GM18517 (cell line): ENCODE data around the gene AWAT2.
A peak's percentile ranks its signal among the peaks of the same experiment; 100 is the strongest.

Experiments used
- ATAC-seq: cut with Tn5 transposase; IDR thresholded peaks from one replicate; pipeline ENCODE4 v1.9.1; 2021; ENCODE audit warnings: mild to moderate bottlenecking, moderate library complexity; ENCODE audit not compliant: unreplicated experiment

AWAT2 gene

GRCh38 chrX:70042399-70043371 is 7.1 kb downstream of the AWAT2 start:
- no peak for ATAC-seq

DNA sequence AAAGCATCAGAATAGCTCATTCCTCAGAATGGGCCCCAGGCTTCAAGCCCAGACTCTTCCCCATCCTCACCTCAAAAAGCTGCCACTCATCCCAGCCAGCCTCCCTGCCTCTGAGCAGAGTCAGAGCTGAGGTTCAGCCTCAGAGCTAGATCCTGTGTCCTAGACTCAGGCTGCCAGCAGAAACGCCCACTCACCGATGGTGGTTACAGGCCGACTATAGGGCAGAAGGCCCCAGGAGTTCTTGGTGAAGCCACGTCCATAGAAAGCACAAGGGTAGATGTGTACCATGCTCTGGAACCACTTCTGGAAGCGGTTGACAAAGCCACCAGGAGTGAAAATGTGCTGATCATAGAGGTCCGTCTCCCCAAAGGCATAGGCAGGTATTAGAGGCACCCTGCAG is 7.7 kb downstream of the AWAT2 start:
- no peak for ATAC-seq

- no peak for ATAC-seq
These were observed 10.0 kb downstream of the AWAT2 start for GRCh38 chrX:70039758-70040157.

DNA sequence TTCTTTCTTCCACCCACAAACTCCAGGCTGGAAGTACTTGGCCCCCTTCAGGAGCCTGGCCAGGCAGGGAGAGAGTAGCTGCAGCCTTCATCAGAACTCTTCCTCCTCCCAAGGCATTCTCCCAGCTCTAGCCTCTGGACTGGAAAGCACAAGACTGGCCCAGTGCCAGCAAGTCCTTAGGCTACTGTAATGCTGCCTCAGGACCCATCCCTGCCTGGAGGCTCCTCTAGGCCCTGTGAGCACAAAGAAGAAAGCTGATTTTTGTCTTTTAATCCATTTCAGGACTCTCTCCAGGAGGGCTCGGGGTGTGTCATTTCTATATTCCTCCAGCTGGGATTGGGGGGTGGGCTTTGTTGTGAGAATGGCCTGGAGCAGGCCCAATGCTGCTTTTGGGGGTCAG is 10.8 kb downstream of the AWAT2 start:
- no peak for ATAC-seq

DNA sequence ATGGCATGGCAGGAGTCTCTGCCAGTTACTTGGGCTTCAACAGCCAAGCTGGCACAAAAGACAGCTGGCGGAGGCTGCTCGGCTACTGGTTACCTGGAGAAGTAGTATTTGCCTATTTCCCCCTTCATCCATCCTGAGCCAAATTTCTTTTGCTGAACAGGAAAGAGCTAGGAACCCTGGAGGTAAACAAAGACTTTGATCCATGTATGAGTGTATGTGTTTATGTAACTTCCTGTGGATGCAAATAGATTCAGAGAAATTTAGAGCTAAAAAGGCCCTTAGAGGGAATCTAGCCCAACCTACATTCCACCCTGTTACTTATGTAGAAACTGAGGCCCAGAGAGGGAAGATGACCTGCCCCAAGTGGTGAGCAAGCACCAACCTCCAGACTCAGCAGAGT is 11.2 kb downstream of the AWAT2 start:
- no peak for ATAC-seq

DNA sequence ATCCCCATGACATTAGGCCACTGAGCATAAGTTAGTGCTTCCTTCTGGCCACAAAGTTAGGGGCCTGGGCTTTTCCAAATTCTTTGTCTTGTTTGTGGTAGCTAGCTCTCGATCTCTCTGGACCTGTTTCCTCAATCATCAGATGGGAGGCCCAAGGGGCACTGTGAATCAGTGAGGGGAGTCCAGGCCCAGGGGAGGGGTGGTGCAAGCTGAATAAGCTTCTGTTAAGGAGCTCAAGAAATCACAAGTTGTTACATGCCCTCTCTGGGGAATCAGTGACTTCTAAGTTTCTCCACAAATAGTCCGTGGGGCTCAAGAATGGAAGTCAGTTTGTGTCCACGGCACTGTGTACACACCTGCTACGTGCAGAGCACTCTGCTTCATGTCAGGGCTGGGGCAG is 15.1 kb downstream of the AWAT2 start:
- ATAC-seq, result no peak

GRCh38 chrX:70033348-70034051 is 16.2 kb downstream of the AWAT2 start:
- no peak for ATAC-seq

- no peak for ATAC-seq
These were observed 16.9 kb downstream of the AWAT2 start for GRCh38 chrX:70032792-70033191.

- ATAC-seq, result peak; percentile 86
These were observed 19.4 kb downstream of the AWAT2 start for GRCh38 chrX:70030301-70030767.

- no peak for ATAC-seq
These were observed 19.9 kb downstream of the AWAT2 start for GRCh38 chrX:70029863-70030262.

DNA sequence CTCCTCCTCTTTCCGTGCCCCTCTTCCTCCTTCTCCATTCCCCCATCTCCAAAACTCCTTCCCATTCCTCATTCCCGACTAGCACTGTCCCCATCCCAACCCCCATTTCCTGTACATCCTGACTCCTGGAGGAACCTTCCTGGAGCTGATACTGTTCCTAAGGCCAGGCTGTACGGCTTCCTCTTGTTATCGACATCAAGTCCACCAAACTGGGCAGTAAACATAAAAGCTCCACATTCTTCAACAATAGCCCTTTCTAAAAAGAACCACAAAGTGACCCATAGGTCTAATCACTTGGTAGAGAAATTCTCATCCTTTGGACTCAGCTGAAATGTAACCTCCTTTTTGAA is 22.9 kb downstream of the AWAT2 start:
- ATAC-seq, result no peak

DNA sequence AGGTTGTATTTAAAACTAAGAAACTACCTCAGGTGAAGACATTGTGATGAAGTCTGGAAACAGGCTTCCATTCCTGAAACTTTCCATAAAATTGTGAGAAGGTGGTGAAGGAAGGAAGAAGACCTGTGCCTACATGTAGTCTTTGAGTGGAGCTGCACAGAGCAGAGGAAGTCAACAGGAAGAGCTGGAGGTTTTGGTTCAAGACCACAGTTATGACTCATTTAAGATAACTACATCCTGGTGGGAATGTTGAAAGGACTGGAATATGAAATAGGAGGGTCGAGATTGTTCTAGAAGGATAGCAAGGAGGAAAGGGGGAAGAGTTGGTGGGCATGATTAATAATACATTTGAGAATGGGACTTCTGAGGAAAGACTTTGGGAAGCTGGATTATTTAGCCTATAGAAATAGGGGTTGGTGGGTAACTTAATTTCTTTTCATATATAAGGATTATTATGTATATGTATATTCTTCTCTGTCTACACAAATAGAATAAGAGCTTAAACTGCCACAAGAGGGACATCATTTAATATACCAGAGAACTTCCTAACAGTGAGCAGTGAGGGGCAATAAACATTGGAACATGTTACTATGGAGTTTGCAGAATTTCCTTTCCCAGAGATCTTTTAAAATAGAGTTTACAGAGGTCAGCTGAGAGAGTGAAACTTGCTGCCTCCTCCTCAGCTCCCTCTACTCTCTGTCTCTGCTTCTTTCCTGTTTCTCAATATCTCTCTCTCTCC is 23.5 kb downstream of the AWAT2 start:
- ATAC-seq, result no peak

- ATAC-seq, result no peak
These were observed 24.3 kb downstream of the AWAT2 start for GRCh38 chrX:70025464-70025863.

- no peak for ATAC-seq
These were observed 27.1 kb downstream of the AWAT2 start for GRCh38 chrX:70022616-70023015.

DNA sequence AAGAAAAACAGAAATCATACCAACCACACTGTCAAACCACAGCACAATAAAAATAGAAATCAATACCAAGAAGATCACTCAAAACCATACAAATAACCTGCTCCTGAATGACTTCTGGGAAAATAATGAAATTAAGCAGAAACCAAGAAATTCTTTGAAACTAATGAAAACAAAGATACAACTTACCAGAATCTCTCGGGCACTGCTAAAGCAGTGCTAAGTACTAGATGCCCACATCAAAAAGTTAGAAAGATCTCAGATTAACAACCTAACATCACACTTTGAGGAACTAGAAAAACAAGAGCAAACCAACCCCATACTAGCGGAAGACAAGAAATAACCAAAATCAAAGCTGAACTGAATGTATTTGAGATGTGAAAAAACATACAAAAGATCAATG is 33.2 kb downstream of the AWAT2 start:
- no peak for ATAC-seq

DNA sequence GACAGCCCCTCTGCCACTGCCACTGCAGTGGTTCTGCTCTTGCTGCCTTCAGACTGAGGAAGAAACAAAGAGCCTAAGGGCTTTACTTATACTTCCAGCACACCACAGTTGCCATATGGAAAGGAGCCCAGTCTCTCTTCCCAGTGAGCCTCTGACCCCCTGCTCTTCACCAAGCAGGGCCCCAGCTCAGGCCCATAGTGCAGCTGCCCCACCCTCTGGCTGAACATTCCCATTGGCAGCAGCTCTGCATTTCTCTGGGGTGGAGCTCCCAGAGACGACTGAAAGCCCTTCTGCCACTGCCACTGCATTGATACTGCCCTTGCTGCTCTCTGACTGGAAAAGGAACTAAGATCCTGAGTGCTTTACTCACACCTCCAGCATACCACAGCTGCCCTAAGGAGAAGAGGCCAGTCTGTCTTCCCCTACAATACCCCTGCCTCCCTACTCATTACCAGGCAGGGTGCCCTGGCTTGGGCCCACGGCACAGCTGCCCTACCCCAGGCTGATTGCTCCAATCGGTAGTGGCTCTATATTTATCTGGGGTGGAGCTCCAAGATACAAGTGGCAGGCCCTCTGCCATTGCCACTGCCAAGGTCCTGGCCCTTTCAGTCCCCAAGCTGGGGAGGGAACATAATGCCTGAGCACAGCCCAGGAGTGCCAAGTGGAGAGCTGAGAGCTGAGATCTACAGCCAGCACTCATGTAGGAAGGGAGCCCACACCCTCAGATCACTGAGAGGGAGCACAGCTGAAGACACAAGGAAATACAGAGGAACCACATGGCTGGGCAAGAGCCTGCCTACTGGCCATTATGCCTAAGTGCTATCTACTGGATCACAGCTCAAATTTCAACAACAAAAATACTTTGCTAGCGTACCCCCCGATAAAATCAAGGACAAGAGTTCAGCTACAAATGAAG is 36.0 kb downstream of the AWAT2 start:
- ATAC-seq, result no peak

GRCh38 chrX:70012756-70013155 is 37.0 kb downstream of the AWAT2 start:
- ATAC-seq, result no peak

- ATAC-seq, result no peak
These were observed 39.8 kb downstream of the AWAT2 start for GRCh38 chrX:70009970-70010369.

GRCh38 chrX:70009049-70009448 is 40.7 kb downstream of the AWAT2 start:
- ATAC-seq, result no peak

GRCh38 chrX:70007946-70008345 is 41.8 kb downstream of the AWAT2 start:
- ATAC-seq, result no peak
